ENCODE results near the gene UGP2.

DNA sequence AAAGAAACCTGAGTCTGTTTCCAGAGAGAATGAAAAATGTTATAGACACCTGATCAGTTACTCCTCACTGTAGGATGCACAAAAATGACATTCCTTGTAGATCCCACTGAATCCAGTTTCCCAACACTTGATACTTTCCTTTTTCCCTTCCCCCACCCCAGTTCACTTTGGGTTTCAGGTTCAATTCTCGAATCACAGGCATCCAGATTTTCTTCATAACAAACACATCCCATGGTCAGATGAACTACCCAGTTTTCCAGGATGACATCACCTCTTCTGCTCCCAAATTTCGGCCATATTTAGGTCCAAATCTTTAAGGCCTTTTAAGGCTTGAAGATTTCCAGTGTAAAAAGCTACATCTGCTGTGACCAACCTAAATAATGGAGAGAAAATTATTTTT, 51.5 kb downstream of the UGP2 start:
- TF ChIP-seq POLR2A (IDR thresholded peaks at IDR 0.05) (no peak), POLR2AphosphoS5 (IDR thresholded peaks at IDR 0.05) (no peak)
- TF ChIP-seq, protein P1, sequence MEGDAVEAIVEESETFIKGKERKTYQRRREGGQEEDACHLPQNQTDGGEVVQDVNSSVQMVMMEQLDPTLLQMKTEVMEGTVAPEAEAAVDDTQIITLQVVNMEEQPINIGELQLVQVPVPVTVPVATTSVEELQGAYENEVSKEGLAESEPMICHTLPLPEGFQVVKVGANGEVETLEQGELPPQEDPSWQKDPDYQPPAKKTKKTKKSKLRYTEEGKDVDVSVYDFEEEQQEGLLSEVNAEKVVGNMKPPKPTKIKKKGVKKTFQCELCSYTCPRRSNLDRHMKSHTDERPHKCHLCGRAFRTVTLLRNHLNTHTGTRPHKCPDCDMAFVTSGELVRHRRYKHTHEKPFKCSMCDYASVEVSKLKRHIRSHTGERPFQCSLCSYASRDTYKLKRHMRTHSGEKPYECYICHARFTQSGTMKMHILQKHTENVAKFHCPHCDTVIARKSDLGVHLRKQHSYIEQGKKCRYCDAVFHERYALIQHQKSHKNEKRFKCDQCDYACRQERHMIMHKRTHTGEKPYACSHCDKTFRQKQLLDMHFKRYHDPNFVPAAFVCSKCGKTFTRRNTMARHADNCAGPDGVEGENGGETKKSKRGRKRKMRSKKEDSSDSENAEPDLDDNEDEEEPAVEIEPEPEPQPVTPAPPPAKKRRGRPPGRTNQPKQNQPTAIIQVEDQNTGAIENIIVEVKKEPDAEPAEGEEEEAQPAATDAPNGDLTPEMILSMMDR (IDR thresholded peaks at IDR 0.05): no peak

Measured in transverse colon (tissue), 4 donors.